Heart right ventricle (tissue), 16 donors: ENCODE data around the gene ZNF462. TPM values are rescaled to one million over a fixed set of nuclear protein-coding genes. Genes with fewer than 3 reads are reported as not detected.

Experiments used
- ATAC-seq, 8 donors: fragments of 200-7000 bp; cut with Tn5 transposase; one replicate each; pipeline ENCODE4 v1.9.1; 2020; ENCODE audit warnings: mild to moderate bottlenecking in 8 of 8, moderate library complexity in 8 of 8, moderate number of reproducible peaks in 1 of 8
- DNase-seq, 2 donors: peaks; one replicate each; pipeline ENCODE4 v3.0.0-alpha.2; 2020
- H3K27ac ChIP-seq, 10 donors: fragments of 200-600 bp; sonication (generic) in 2 of 10; one replicate each; pipeline versions ENCODE4 v1.5.0 to v1.8.0; 2020 to 2022; ENCODE audit warnings: mild to moderate bottlenecking in 3 of 10
- H3K27me3 ChIP-seq, 7 donors: fragments of 200-600 bp; one replicate each; pipeline ENCODE4 v1.8.0; 2021 to 2022; ENCODE audit warnings: mild to moderate bottlenecking in 2 of 7
- H3K36me3 ChIP-seq, 9 donors: fragments of 200-600 bp; sonication (generic) in 1 of 9; one replicate each; pipeline versions ENCODE4 v1.5.0 to v1.8.0; 2020 to 2022; ENCODE audit warnings: mild to moderate bottlenecking in 2 of 9
- H3K4me1 ChIP-seq, 9 donors: fragments of 200-600 bp; sonication (generic) in 1 of 9; one replicate each; pipeline versions ENCODE4 v1.5.0 to v1.8.0; 2020 to 2022; ENCODE audit warnings: mild to moderate bottlenecking in 4 of 9
- H3K4me3 ChIP-seq, 10 donors: fragments of 200-600 bp; sonication (generic) in 2 of 10; one replicate each; pipeline versions ENCODE4 v1.5.0 to v1.8.0; 2020 to 2022; ENCODE audit warnings: mild to moderate bottlenecking in 7 of 10, moderate library complexity in 2 of 10
- H3K9me3 ChIP-seq, 11 donors: fragments of 200-600 bp in 10 of 11; sonication (generic) in 2 of 11; one replicate each; pipeline versions ENCODE4 v1.5.0 to v1.8.0; 2013 to 2022; ENCODE audit warnings: mild to moderate bottlenecking in 2 of 11, control low read depth in 1 of 11, moderate library complexity in 1 of 11
- CTCF ChIP-seq, 9 donors: fragments of 200-600 bp; sonication (generic) in 2 of 9; IDR thresholded peaks; one replicate each; pipeline versions ENCODE4 v1.5.0 to v1.8.0; 2021 to 2022; ENCODE audit warnings: antibody characterized with exemption in 9 of 9, mild to moderate bottlenecking in 5 of 9, moderate library complexity in 1 of 9
- WGBS, 2 donors: extraction: QIAGEN DNeasy Blood & Tissue Kit; methylation state at CpG; one replicate each; pipeline ENCODE4 v1.1.7; 2013; ENCODE audit warnings: inconsistent platforms in 1 of 2; 5-methylcytosine and 5-hydroxymethylcytosine counted together
- intact Hi-C, 10 donors: fragments of 100-400 bp; cut with DNase I; formaldehyde crosslinking; loops; one replicate each; pipeline versions ENCODE4 v1.11.1 to v1.14.2; 2022
- polyA plus RNA-seq, 2 donors: library from polyadenylated mRNA; stranded (reverse); fragments of 200-250 nt; gene quantifications; one replicate each; pipeline ENCODE4 v1.2.3, GENCODE V29; 2013
- total RNA-seq, 10 donors: library from RNA; stranded (reverse); fragmentation: NEBNext Ultra II Directional in 3 of 10; extraction: Animal tissue kit (Norgen Biotek cat#: 25700) in 3 of 10; gene quantifications; one replicate each; pipeline versions ENCODE4 v1.2.1 to v1.2.4, GENCODE V29; 2021 to 2023
- donor health status: Arrhythmogenic right ventricular cardiomyopathy.
- donor health status: ischemic (EF 13 %, LVEDD 7.1; RV severe dilation, severe dysfunction).
- donor health status: healthy with polysubstance abuse.
- donor health status: DM: no; HTN: yes; CAD: no.
- donor health status: DM: no; HTN: no; CAD: no.
- donor health status: ischemic (EF 25% LVEDD 6.9; RV normal size, moderate dysfunction).
- donor health status: ischemic (EF 25% LVEDD 5.7; RV mildly dilated, moderate dysfunction).
- donor health status: healthy.
- donor health status: DM: yes; HTN: yes; CAD: no.
- donor health status: Ischemic cardiomyopathy.
- donor health status: ischemic (EF 35%, LVEDD 5.7; RV mildly dilated, moderate dysfunction).
- donor health status: nonischemic (EF 11% LVEDD 7.7; RV severe dilation, severe dysfunction).
- donor health status: DM: yes; HTN: yes; CAD: no.
- donor health status: PGD.
- donor health status: ischemic (EF 29% LVEDD 5.4; RV normal size, mild dysfunction).
- donor health status: nonischemic (EF 23%, LVEDD 6.1; RV moderate dilation, normal function).

ZNF462 gene
- total and polyA plus RNA-seq, 12 donors, result 1.9 to 47.7 (median 33.1) TPM

- Histone ChIP-seq H3K4me1 (no peaks in the 10 kb centered on the region), H3K36me3 (no peaks in the 10 kb centered on the region), H3K4me3 (no peak overlapping the region), H3K27me3 (no peaks in the 10 kb centered on the region), H3K9me3 (peaks cover 0 to 8% (median 0%) of the 10 kb centered on the region in 11 donors), H3K27ac (no peak overlapping the region)
- WGBS, 2 donors, result 45 to 57% methylated on average over 1 of the region's 1 CpG
- DNase-seq (no peak), ATAC-seq (no peak)
- intact Hi-C loops, result no loop called here
- no peak for TF ChIP-seq CTCF (IDR thresholded peaks at IDR 0.05)
Measured at GRCh38 chr9:106820866-106821265, 42.1 kb upstream of the ZNF462 start.

GRCh38 chr9:106828070-106828469 lies 34.9 kb upstream of the ZNF462 start:
- DNase-seq (no peak), ATAC-seq (no peak)
- H3K36me3 ChIP-seq, result no peaks in the 10 kb centered on the region
- peaks cover 0 to 11% (median 0%) of the 10 kb centered on the region in 11 donors for H3K9me3 ChIP-seq
- TF ChIP-seq CTCF (IDR thresholded peaks at IDR 0.05), result no peak
- WGBS, 2 donors, result 90% methylated on average over 3 of the region's 3 CpGs
- no peak overlapping the region for H3K27ac ChIP-seq
- peaks cover 0 to 18% (median 15%) of the 10 kb centered on the region in 9 donors for H3K4me1 ChIP-seq
- no peak overlapping the region for H3K4me3 ChIP-seq
- intact Hi-C loops, result no loop called here
- no peaks in the 10 kb centered on the region for H3K27me3 ChIP-seq

- intact Hi-C loops, result no loop called here
- Histone ChIP-seq H3K4me1 (peaks cover 0 to 18% (median 15%) of the 10 kb centered on the region in 9 donors), H3K27me3 (no peaks in the 10 kb centered on the region), H3K9me3 (peaks cover 0 to 13% (median 0%) of the 10 kb centered on the region in 11 donors), H3K36me3 (no peaks in the 10 kb centered on the region), H3K27ac (no peak overlapping the region), H3K4me3 (no peak overlapping the region)
- ATAC-seq (no peak), DNase-seq (no peak)
- TF ChIP-seq CTCF (IDR thresholded peaks at IDR 0.05), result no peak
Measured at GRCh38 chr9:106828965-106829364, 34.0 kb upstream of the ZNF462 start.

GRCh38 chr9:106829666-106830408 lies 33.1 kb upstream of the ZNF462 start:
- intact Hi-C loops, result no loop called here
- no peaks in the 10 kb centered on the region for H3K36me3 ChIP-seq
- H3K27me3 ChIP-seq, result no peaks in the 10 kb centered on the region
- H3K4me3 ChIP-seq, result no peak overlapping the region
- peak in 1 of 2 donors; percentile 8 for DNase-seq
- H3K27ac ChIP-seq, result peak overlapping the region in 7 of 10 donors; percentile 18 to 69 (median 43)
- H3K9me3 ChIP-seq, result peaks cover 0 to 10% (median 0%) of the 10 kb centered on the region in 11 donors
- ATAC-seq, result peak; percentile 42 to 89 (median 66)
- no peak for TF ChIP-seq CTCF (IDR thresholded peaks at IDR 0.05)
- WGBS, 2 donors, result 57 to 62% methylated on average over 2 of the region's 2 CpGs
- H3K4me1 ChIP-seq, result peaks cover 0 to 18% (median 15%) of the 10 kb centered on the region in 9 donors
